ENCODE results near the gene NEDD9.
A peak's percentile ranks its signal among the peaks of the same experiment; 100 is the strongest.

NEDD9 gene

DNA sequence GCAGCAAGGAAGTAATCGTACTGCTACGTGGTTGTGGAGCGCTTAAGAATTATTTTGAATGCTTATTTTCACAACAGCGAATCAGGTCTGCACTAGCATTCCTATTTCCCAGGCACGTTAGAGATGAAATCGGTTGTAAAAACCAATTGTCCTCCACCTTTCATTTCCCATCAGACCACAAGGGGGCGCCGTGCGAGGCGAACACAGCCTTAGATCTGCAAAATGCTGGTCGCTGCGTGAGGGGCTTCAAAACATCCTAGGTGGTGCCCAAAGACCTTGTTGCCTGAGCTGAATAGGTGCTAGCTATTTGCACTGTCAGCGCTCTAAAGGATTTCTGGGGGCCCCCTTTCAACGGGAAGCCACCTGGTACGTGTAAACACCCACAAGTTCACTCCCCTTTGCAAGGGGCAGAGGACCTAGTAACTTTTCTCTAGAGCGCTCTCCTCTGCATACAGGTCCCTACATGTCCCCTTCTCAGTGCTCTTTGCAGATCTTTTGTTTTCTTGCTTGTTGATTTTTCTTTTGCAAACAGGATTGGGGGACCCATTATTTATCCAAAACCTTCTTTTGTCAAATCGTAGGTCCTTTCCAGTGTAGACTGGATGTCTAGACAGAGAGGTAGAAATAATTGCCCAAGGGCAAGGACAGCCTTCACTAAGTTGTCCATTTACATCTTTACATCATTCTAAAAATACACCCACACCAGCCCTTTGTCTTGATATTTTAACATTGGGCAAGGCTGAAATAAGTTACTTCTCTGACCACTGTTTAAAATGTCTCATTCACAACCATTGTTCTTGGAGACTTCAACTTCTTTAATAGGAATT lies 59.8 kb downstream of the NEDD9 start:
- peak; percentile 31 for DNase-seq

DNA sequence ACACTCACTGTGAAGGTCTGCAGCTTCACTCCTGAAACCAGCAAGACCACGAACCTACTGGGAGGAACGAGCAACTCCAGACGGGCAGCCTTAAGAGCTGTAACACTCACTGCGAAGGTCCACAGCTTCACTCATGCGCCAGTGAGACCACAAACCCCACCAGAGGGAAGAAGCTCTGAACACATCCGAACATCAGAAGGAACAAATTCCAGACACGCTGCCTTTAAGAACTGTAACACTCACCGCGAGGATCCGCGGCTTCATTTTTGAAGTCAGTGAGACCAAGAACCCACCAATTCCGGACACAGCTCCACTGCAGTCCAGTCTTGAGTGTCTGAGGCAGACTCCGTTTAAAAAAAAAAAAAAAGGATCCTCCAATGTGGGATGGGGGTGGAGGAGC lies 60.5 kb downstream of the NEDD9 start:
- DNase-seq: no peak

DNA sequence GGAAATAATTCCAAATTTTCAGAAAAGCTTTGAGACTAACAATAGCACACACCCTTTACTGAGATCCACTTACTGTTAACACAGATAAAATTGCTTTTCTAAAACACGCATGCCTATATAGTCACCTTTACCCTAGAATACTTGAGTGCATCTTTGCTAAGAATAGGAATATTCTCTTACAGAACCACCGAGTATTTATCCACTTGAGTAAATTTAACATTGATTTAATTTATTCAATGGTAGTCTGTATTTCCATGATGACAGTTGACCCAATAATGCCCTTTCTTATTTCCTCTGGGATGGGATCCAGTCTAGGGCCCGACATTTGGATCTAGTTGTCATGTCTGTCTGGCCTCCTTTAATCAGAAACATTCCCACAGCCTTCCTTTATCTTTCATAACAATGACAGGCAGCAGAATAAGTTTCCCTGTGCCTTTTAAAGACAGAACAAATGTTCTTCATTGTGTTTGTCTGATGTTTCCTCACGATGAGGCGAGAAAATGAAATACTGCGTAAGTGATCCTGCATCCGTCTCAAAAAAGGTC lies 64.3 kb downstream of the NEDD9 start:
- no peak for DNase-seq

DNA sequence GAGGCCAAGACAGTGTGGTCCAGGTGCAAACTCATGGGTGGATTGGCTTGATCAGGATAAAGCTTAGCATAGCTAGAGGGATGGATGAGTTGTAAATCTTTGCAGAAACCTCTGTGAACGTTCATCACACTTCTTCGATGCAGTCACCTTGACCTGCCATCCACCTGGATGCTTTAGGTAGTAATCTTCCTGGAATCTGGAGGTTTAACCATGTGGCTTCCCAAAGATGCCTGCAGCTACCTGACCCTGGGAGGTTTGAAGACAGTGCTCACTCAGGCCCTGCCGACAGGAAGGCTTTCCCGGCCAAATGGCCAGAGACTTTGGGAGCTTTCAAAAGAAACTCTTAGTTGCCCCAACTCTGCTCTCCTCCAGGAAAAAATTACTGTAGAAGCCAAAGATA lies 65.5 kb downstream of the NEDD9 start:
- no peak for DNase-seq

DNA sequence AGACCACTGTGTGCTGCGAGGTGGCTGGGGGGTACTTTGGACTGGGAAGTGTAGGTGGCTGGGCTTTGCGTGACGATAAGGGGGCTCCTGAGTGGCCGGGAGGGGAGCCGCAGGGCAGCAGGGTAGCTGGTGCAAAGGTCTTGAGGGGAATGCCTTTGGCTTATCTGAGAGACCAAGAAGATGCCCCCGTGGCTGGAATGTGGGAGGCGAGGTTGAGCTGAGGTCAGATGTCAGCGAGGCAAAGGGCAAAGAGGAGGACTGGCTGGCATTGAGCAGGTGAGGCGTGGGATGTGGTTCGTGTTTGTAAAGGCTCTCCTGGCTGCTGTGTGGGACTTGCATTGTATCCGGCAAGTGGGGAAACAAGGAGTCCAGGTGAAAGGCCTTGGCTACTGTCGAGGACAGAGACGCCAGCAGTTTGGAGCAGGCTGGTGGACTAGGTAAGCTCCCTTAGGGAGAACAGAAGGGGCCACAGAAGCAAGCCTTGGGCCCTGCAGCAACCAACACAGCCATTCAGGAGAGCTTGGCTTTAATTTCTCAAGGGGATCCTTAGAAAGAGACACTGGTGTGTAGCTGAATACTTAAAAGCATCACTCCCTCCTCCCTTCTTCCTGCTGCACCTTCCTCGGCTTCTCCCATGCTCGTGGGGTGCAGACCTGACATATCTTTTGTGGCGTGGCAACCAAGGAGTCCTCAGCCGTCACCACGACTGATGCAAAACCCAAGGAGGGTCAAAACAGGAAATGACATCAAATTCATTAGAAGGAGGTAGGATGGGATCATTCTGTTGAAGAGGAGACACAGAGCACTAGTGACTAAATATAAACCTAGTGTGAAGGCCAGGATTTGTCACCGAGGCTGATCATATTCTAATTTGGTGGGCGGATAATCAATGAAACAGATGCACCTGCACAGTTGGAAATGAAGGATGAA lies 67.5 kb downstream of the NEDD9 start:
- no peak for DNase-seq

DNA sequence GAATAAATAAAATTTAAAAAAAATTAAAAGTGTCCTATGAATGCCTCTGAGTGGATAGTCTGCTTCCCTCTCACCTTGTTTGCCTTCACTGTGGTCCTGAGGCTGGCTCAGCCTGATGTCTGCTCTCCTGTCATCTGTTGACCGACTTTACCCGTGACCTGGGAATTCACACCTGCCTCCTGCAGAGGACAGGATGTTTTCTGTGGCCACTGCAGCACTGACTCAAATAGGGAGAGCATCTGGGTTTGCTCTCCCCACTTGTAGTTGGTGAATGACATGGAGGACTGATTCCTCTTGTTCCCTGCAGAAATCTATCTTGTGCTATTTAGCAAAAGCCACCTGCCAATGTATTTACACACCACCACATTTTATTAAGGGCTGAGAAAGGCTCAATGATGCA lies 68.5 kb downstream of the NEDD9 start:
- DNase-seq: no peak

DNA sequence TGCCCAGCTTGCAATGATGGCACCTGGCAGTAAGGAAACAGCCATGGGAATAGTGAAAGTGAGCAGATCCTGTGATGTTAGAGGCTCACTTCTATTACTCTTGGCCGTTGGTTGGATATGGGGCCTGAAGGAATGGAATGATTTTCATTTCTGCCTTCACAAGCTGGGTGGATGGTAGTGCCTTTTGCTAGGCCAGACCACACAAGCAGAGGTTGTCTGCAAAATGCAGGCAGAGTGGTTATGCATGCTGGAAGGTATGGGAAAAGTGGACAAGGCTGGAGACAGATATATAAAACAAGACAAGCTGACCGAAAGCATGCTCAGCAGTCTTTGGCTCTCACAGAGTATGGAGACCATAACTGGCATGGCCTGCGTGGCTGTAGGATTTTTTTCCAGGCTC lies 70.2 kb downstream of the NEDD9 start:
- DNase-seq: no peak

DNA sequence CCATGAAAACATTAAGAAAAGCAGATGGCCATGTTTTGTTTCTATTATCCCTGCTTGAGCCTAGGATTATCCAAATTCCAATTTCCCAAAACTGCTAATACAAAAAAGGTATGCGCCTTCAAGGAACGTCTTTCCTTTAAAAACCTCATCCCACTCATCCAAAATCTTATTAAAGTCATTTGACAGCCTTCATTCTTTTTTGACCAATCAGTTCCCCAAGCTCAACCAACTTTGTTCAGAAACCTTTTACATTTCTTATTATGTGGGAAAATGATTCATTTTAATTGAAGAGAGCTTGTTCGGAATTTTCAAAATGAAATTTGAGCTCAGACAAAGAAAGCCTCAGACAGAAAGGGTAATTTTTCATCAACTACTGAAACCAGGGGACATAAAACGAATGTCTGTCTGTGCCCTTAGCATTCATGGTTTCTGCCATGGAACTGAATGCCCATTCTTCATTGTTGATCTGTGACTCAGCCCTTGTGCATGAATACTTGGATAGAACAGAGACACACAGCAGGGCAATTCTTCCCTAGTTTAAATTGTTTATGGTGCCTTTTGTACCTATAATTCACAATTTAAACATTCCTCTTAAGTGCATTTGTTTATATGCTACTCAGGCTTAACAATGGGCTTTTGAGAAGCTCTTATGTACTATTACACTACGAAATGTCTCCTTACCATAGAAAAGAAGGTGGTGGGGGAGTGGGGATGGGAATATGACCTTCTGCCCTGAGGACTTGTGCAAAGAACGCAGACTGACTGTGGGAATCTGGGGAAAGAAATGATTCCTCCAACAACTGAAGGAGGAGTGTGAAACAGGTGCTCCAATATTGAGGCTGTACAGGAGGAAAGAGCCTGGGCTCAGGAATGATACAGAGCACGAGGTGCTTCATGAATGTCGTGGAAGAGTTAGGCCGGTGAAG lies 71.2 kb downstream of the NEDD9 start:
- DNase-seq: no peak

DNA sequence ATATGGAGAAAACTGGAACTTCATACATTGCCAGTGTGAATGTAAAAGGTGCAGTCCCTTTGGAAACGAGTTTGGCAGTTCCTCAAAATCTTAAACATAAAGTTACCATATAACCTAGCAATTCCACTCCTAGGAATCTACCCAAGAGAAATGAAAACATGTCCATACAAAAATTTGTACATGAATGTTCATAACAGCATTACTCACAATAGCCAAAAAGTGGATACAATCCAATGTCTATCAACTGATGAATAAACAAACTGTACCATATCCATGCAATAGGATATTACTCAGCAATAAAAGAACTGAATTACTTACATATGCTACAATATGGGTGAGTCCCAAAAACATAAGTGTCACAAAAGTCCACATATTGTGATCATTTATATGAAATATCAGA lies 72.3 kb downstream of the NEDD9 start:
- DNase-seq: no peak

DNA sequence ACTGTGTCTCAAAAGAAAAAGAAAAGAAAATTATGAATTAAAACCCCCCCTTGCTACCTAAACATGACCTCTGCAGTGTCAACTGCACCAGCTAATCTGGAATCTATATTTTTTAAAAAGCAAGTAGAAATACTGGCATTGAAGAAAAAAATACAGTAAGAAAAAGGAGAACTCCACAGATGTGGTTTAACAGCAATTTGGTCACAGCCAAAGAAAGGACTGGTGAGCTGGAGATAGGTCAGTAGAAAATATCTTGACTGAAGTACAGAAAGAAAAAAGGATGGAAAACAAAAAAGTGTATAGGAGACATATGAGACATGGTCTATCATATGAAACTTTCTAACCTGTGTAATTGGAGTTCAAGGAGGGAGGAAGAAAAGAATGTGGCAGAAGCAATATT lies 76.9 kb downstream of the NEDD9 start:
- no peak for DNase-seq

DNA sequence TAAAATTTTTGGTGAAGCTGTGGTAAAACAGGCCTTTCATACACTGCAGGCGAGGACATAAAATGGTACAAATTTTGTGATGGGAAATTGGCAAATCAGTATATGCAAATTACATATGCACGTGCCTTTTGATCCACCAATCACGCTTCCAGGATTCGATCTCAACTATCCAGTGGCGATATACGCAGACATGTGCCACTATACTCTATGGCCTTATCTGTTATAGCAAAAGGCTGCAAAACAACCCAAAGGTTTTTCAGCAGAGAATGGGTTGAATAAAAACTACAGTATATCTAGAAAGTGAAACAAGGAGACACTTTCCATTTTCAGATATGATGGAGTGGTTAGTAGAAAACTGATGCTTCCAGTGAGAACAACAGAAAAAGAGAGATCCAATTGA lies 79.0 kb downstream of the NEDD9 start:
- no peak for DNase-seq

DNA sequence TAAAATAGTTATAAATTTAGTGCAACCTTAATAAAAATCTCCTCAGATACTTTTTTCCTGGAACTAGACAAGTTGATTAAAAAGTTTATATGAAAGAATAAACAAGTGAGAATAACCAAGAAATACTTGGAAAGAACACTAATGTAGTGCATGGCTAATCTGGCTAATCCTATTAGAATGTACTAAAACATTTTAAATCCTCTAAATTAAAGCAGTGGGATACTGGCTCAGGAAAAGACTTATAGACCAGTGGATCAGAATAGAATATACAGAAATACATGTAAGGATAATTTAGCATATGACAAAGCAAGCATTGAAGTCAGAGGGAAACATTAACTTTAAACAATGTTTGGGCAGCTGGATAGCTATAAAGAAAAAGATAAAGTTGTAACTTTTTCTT lies 79.9 kb downstream of the NEDD9 start:
- DNase-seq: no peak

DNA sequence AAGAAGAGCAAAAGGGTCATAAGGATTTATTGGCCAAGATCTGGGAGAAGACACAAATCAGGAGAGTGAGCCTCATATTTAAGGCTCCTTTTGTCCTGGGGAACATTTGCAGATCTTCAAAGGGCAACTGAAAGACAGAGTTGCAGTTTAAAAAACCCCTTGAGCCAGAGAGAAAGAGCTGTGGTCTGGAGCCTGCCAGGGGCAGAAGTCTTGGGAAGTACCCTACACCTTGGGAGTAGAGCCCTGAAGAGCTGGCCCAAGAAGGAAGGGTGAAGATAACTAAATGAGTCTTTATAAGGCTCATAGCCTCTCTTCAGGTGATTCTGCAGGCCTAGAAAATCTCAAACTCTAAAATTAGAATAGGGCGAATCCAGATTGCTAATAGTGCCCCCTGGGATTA lies 81.0 kb downstream of the NEDD9 start:
- no peak for DNase-seq

DNA sequence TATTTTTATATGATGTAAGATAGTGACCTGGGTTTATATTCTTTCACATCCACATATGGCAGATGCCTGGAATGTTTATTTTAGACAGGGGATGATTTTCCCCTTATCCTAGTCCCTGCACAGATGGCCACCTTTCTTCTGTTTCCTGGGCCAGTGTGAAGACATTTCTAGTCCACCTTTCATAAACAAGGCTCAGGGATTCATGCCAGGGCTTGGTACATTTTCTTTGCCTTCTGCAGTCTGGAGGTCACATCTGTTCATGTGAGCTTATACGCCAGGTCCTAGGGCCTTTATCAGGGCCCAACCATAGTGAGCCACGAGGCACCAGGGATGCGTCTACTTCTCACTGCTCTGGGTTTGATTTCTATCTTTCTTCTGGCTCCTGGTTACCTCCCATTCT lies 82.9 kb downstream of the NEDD9 start:
- DNase-seq: no peak

DNA sequence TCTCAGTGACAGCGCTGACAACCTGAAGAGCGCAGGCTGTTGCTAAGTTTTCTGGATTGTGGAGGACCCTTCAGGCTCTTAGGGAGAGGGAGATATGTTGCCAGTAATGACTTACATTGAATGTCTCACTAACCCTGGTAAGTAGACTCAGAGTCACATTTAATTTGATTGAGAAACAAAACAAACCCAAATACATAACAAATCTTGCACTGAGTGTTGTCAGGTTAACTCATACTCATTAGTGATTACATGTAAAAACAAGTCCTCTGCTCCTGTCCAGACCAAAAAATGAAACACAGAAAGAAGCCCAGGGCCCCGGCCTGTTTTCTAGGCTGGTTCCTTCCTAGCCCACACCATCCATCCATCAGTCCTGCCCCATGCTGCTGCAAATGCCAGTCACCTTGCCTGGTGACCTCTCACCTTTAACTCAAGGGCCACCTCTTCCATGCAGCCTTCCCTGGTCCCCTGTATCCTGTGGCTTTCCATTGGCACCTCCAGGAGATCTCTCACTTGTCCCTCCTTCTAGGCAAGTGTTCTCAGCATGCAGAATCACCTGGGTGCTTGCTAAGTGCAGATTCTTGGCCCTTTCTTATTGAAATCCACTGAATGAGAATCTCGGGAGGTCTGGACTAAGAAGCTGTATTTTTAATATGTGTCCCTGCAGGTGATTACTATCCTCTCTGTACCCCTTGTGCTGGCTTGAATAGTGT lies 86.2 kb downstream of the NEDD9 start:
- no peak for DNase-seq

DNA sequence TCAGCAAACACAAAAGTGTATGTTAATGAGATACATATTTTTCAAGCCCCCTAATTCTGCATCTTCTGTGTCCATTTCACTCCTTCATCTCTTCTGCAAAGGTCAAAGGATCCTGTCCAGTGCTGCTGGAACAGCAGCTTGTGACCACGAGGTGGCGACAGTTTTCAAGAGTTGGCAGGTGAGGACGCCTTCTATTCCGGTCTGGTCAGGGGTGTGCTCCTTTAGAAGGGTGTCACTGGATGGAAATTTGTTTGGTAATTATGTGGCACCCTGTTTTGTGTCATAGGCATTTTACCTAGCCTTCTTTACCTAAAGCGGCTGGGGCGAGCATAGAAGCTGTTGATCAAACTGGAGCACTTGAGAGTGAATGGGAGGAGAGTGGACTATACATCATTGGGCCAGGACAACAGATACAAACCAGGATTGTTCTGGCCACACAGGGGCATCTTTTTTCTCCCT lies 88.0 kb downstream of the NEDD9 start:
- DNase-seq: peak; percentile 32

DNA sequence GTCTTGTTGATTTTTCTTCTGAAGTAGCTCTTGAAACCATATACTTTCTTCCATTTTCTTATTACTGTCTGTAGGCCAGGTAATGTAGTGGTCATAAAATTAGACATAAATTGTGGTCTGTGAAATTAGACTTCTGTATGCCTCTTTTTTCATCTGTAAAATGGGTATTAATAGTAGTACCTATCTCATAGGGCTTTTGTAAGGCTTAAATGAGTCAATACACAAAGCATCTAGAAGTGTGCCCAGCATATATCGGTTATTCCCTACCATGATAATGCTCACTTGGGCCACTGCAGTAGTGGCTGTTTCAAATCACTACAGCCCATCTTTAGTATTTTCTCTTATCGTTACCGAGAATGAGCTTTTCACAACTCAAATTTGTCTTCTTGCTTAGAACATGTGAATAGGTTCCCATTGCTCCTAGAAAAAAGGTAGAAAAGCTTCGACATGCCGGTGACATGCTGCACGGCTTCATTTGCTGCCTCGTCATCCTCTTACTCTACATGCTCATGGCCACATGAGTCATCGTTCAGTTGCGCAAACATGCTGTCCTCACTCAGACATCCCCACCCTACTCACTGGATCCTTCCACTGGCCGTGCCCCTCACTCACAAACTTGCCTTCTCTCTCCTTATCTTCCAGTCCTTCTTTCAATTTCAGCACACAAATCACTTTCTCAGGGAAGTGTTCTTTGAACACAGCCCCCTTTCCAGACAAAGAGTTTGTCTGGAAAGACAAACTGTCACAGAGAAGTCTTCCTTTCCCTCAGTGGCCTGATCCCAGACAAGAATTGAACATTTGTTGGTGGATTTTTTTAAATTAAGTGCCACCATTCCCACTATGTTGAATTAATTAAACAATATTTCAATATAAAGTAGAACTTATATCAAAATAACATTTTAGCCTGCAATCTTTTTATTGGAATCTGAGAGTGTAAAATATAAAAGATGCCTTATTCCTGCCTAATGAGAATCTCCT lies 88.8 kb downstream of the NEDD9 start:
- peak; percentile 35 for DNase-seq

DNA sequence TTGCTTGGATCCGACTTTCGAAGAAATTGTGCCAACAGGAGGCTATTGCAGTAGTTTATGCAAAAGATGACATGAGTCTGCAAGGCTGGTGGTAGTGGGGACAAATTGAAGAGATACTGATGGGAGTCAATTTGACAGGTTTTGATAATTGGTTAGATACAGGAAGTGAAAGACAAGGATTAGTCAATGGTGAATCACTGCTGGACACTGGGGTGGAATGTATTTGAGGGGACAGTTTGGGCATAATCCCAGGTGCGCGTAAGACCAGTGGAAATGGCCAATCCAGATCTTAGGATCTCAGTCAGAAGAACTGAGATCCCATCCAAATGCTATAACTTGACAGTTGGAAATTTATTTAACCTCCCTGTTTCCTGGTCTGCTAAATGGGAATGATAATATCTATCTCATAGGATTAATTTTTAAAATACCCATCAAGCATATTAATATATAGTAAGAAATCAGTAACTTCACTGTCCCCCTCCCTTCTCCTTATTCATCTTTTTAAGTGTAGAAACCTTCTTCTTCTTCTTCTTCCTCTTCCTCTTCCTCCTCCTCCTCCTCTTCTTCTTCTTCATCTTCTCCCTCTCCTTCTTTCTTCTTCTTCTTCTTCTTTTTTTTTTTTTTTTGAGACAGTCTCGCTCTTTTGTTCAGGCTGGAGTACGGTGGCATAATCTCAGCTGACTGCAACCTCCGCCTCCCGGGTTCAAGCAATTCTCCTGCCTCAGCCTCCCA lies 90.0 kb downstream of the NEDD9 start:
- no peak for DNase-seq

DNA sequence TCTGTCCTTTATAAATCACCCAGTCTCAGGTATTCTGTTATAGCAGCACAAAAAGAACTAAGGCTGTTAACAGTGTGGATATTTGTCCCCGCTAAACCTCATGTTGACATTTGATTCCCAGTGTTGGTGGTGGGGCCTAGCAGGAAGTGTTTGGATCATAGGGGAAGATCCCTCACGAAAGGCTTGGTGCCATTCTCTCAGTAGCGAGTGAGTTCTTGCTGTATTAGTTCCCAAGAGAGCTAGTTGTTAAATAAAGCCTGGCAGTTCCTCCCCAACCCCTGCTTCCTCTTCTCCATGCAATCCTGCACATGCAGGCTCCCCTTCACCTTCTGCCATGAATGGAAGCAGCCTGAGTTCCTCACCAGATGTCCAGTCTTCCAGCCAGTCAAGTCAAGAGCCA lies 91.2 kb downstream of the NEDD9 start:
- DNase-seq: no peak

DNA sequence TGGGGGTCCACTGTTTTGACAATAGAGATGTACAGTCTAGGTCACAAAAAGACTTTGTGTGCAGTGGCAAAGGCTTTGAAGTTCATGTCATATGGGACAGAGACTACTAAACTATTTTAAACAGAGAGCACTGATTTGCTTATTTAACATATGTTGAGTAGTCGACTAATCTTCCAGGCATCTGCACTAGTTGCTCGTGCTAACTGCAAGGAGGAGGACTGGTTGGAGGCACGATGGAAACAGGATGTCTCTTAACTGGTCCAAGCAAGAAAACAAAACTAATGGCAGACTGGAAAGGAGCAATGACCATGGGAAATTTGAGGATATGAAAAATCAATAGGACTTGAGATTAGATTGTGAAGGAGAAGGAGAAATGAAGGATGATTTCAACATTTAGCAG lies 92.4 kb downstream of the NEDD9 start:
- no peak for DNase-seq

Data from 8988T (cell line).